VCaP (cell line): ENCODE data around the gene USP9X.

ENCODE experiments used
- H3K27ac ChIP-seq: fragments of 450-650 bp; 2 replicates; pipeline ENCODE4 v1.5.1; 2017
- CTCF ChIP-seq: fragments of 450-650 bp; conservative IDR thresholded peaks from 2 replicates; pipeline ENCODE4 v1.5.1; 2017; ENCODE audit warnings: mild to moderate bottlenecking, moderate library complexity

USP9X gene

DNA sequence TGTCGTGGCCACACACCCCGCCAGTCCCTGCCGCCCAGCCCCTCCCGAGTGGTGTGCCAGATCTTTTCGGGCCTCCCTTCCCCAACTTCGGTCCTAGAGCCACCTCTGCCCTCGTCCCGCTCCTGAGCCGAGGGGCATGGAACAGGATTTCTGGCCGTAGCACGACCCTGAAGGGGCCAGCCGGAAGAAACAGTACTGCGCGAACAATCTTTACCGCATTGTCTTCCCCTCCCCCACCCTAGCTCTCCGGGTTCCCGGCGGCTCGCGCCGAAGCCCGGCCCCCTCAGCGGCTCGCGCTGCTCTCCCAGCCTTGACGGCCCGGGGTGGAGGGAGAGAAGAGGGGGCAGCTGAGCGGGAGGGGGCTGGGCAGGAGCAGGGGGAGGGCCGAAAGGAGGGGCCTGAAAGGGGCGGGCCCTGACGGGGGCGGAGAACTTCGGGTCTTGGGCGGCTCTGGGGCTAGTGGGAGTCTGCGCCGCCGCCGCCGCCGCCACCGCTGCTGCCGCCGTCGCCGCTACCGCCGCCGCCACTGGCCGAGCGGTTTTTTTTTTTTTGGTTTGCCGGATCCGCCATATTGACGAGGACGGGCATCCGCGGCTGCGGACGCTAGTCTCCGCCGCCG is at the start of gene USP9X:
Gene USP9X (plus strand): TSS at position 553 of the 619 bp plus-strand sequence. CDS start 38,184 bp downstream, outside the sequence.
- peak within 1 kb of the TSS; percentile 96 for H3K27ac ChIP-seq
- no peak for TF ChIP-seq CTCF

GRCh38 chrX:41035582-41035981 is 49.7 kb upstream of the USP9X start:
- no peak overlapping the region for H3K27ac ChIP-seq
- TF ChIP-seq CTCF, result no peak

DNA sequence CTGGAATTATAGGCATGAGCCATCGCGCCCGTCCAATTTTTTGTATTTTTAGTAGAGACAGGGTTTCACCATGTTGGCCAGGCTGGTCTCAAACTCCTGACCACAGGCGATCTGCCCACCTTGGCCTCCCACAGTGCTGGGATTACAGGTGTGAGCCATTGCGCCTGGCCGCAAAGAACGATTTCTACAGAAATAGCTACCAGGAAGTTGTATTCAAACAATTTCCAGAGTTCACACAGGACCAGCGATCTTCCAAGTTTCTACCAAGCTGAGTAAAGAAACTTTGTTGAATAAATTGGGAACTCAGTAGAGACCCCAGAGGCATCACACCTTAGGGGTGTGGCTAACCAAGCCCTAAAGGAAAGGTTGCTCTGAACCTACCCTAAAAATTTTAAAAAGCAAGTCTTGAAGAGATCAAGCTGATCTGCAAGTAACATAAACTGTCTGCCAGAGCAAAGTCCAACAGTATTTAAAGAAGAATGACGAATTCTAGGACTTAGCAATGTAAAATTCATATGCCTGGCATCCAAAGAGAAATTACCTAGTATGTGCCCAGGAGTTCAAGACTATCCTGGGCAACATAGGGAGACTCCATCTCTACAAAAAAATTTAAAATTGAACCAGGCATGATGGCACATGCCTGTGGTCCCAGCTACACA is 48.4 kb upstream of the USP9X start:
- H3K27ac ChIP-seq, result no peak overlapping the region
- TF ChIP-seq CTCF, result no peak

DNA sequence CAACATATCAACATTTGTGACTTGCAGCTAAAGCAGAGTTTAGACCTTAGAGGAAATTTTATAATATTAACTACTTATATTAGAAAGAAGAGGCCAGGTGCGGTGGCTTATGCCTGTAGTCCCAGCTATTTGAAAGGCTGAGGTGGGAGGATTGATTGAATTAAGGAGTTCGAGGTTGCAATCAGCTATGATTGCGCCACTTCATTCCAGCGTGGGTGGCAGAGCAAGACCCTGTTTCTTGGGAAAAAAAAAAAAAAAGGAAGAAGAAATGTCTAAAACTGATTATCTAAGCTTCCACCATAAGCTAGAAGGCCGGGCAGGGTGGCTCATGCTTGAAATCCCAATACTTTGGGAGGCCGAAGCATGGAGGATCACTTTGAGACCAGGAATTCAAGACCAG is 42.0 kb upstream of the USP9X start:
- TF ChIP-seq CTCF, result no peak
- no peak overlapping the region for H3K27ac ChIP-seq

- no peak for TF ChIP-seq CTCF
- no peak overlapping the region for H3K27ac ChIP-seq
These were observed 41.4 kb upstream of the USP9X start for GRCh38 chrX:41043674-41044345.

DNA sequence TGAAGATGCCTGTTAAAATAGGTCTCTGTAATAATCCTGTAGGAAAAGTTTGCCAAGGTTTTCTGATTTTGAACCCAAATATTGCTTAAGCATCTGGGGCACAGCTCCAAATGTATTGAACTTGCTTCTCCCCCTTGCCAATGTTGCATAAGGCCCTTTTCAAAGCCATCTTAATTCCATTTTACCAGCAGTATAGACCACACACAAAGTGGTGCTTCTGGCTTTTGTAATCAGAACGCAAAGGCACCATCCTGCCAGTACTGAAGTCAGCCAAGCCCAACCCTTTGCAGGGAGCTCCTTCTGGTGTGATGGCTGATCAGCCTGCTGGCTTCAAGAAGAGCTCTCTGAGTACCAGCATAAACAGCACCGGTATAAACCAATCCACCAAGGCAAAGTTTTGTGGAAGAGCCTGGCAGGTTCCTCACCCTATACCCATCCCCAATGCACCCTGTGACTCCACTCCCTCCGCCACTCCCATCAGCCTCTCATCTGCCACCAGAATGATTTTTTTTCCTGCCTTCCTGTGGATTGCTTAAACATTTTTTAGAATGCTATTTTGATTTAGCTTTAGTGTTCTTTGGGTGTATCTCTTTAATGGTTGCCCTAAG is 39.2 kb upstream of the USP9X start:
- no peak overlapping the region for H3K27ac ChIP-seq
- no peak for TF ChIP-seq CTCF

DNA sequence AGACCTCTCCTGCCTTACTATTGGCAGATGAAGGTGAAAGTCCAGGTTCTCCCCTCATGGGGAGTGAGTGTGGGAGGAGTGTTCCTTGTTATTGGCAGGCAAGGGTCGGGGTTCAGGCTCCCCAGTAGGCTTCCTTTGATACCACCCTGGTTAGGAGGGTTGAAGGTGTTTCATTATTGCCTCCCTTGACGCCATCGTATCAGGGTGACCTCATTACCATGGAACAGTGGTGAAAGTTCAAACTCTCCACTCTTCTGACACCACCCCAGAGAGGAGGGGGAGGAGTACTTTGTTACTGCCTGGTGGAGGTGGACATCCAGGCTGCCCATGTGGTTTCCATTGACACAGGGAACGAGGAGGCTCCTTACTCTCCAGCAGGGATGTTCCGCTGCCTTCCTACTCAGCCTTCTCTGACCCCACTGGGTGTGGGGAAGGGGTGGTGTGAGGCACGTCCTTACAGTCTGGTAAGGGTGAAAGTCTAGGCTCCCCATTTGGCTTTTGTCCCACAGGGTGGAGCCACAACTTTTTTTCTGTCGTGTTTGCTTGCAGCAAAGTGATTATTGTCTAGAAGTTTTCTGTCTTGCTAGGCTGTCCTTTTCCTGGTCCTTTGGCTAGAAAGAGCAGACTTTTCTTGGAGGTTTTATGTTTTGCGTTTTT is 37.2 kb upstream of the USP9X start:
- TF ChIP-seq CTCF, result no peak
- no peak overlapping the region for H3K27ac ChIP-seq
